KOPT-K1 (cell line): ENCODE results near the gene DYNC2LI1.

Source experiments
- H3K27ac ChIP-seq: fragments of 200-600 bp; sonication (generic); 2 replicates; pipeline ENCODE4 v1.5.1; 2016; ENCODE audit warnings: antibody characterized with exemption, mild to moderate bottlenecking, low read depth, low read length; ENCODE audit not compliant: poor library complexity, severe bottlenecking
- H3K36me3 ChIP-seq: fragments of 200-600 bp; sonication (generic); 2 replicates; pipeline ENCODE4 v1.5.1; 2017; ENCODE audit warnings: antibody characterized with exemption, mild to moderate bottlenecking, low read length, moderate library complexity; ENCODE audit not compliant: insufficient read depth
- H3K9me3 ChIP-seq: fragments of 200-600 bp; sonication (generic); 2 replicates; pipeline ENCODE4 v1.5.1; 2017; ENCODE audit warnings: antibody characterized with exemption, low read length, mild to moderate bottlenecking; ENCODE audit not compliant: insufficient read depth, poor library complexity, severe bottlenecking

Gene DYNC2LI1

DNA sequence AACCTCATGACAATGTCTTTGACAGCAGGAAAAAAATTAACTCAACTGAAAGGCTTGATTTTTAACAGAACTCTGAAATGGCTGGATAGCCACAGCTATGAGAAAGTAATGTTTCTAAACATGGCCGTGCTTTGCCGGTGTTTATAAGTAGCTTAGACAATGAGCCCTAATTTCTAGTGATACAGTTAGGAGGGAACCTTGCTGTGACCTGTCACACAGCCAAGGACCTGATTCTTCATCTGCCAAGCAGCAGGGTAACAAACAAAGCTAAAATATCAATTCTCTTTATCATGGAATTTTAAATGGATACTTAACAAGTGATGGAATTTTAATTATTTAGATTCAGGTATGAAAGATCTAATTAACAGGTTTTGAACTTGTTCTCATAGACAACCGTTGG, 24.3 kb upstream of the DYNC2LI1 start:
- no peaks in the 10 kb centered on the region for H3K9me3 ChIP-seq
- no peaks in the 10 kb centered on the region for H3K36me3 ChIP-seq

DNA sequence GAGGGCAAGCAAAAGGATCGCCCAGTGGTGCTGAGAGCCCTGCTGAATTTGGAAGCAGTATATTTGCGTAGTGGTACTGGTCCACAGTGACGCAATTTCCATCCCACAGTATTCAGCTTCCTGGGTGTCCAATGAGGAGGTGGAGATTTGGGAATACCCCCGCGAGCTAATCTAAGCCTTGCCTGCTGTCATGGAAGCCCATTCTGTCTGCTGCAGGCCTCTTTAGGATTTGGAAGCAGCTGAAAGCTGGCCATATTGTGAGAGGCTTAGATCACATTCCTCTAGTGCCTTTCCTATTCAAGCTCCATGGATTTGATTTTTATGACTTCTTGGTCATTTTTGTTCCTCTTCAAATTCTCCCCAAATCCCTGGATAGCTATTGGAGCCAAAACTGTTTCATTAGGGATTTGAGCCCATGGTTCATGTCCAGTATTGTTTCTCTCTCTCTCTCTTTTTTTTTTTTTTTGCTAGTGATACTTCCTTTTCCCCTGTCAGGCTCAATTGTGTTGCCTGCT, 22.3 kb upstream of the DYNC2LI1 start:
- no peaks in the 10 kb centered on the region for H3K36me3 ChIP-seq
- no peaks in the 10 kb centered on the region for H3K9me3 ChIP-seq
- no peak overlapping the region for H3K27ac ChIP-seq

More for the DNA sequence above, 24.3 kb upstream of the DYNC2LI1 start:
- H3K27ac ChIP-seq, result no peak overlapping the region

DNA sequence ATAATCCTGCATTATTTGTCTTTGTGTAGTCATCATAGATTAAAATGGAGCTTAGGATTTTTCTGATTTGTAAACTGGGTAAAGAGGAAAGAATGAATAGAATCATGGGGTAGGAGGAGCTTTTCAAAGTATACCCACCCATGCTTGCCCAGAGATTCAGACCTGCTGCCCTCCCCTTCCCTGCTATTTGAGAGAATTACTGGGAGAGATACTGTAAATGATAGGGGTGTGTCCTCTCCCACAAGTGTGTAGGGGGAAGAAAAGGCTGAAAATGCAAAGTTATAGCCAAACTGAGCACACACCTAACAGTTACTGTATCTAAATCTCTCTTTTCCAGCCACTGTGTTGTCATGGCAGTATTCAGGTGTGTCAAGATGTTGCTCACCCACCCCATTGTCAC, 21.5 kb upstream of the DYNC2LI1 start:
- Histone ChIP-seq H3K9me3 (no peaks in the 10 kb centered on the region), H3K27ac (no peak overlapping the region), H3K36me3 (no peaks in the 10 kb centered on the region)

DNA sequence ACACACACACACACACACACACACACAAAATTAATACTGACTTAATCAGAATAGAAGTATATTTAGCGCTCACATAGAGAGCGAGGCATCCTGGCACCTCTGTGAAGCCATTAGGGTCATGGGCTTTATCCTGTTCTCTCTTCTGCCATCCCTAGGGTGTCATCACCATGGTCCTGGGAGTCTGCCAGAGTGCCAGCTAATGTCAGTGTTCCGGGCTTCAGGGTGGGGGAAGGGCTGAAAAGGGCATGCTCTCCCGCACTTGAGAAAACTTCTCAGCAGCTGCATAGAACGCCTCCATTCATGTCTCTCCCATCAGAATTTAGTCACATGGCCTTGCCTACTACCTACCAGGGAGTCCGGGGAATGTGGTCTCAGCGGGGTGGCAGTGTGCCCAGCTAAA, 19.7 kb upstream of the DYNC2LI1 start:
- Histone ChIP-seq H3K27ac (no peak overlapping the region), H3K36me3 (no peaks in the 10 kb centered on the region), H3K9me3 (no peaks in the 10 kb centered on the region)

DNA sequence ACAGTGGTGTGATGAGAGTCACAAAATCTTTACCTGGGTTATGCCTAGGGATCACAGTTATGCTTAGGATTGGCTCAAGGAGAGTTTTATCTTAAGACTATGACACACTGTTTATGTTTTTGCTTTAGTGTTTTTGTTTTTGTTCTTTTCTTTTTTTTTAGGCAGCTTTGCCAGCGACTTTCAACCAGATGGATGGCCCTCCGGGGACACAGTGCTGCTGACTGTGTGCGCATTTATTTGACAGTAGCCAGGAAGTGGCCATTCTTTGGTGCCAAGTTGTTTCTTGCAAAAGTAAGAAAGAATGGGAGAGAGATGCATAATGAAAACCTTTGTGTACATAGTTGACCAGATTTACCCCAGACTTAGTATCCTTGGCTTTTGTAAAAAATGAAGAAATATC, 15.1 kb upstream of the DYNC2LI1 start:
- no peak overlapping the region for H3K27ac ChIP-seq
- H3K36me3 ChIP-seq, result no peaks in the 10 kb centered on the region
- H3K9me3 ChIP-seq, result no peaks in the 10 kb centered on the region

DNA sequence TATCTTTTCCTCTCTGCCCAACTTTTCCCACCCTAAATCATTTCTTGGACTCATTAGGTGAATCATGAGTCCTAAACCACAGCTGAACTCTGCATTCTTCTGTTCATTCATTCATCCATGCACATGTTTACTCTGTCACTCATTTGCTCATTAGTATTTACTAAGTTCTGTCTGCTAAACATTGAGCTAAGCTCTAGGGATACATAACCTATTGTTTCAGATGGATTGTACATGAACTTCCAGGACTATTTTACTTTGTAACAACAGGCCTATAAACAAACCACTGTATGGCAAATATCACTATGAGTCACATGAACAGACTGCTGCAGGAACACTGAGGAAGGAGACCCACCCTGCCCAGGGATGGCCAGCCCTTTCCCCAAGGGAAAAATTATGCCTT, 14.6 kb upstream of the DYNC2LI1 start:
- Histone ChIP-seq H3K9me3 (no peaks in the 10 kb centered on the region), H3K27ac (no peak overlapping the region), H3K36me3 (no peaks in the 10 kb centered on the region)

DNA sequence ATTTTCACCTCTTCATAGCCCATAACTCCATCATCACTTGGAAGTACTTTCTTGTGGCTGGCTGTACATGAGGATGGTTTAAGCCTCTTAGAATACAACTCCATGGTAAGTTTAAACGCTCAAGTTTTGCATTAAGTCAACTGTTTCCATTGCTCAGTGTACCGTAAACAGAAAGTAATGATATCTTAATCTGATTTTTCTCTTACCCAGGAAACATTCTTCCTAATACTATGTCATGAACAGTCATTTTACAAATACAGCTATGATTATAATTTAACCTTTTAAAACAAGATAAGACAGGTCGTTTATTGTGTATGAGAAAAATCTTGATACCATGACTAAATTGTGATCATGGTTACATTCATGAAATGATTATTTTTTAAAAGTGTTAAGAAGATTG, 11.6 kb upstream of the DYNC2LI1 start:
- Histone ChIP-seq H3K36me3 (no peaks in the 10 kb centered on the region), H3K27ac (no peak overlapping the region), H3K9me3 (no peaks in the 10 kb centered on the region)

DNA sequence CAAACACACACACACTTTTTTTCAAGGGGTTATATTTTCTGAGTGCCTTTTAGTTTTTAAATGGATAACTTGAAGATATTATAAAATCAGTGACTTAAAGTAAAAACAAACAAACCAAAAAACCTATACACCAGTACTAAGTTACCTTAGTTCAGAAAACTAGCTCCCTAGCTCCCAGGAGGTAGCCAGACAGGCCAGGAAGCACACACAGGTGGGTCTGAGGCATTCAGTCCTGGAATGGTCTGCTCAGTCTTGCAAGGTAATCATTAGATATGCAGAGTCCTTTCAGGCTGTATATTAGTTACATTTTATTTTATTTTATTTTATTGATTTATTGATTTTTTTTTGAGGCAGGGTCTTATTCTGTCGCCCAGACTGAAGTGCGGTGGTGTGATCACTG, 10.7 kb upstream of the DYNC2LI1 start:
- no peaks in the 10 kb centered on the region for H3K36me3 ChIP-seq
- no peaks in the 10 kb centered on the region for H3K9me3 ChIP-seq
- no peak overlapping the region for H3K27ac ChIP-seq

DNA sequence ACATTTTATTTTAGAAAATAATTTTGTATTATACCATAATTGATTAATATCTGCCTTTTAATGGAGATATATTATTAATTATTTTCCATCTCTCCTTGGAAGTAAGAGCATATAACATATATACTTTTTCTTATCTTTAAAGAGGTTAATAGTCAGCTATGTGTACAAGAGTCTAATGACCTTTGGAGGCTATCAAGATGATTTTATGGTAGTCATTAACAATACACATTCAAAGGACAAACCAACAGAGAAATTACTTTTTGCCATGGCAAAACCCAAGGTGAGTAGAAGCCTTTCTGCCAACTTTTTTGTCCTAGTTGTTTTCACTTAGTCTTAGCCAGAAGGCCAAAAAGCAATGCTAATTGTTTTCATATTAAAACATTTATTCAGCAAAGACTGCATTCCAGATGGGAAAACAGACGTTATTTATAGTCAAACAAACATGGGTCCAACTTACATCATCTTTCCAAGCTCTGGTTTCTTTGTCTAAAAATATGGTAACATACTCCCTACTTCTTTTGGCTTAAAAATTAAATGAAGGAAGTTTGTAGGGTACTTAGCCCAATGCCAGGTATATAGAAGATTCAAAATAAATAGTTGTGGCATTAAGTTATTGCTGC, 9.6 kb upstream of the DYNC2LI1 start:
- Histone ChIP-seq H3K36me3 (no peaks in the 10 kb centered on the region), H3K9me3 (no peaks in the 10 kb centered on the region), H3K27ac (no peak overlapping the region)

DNA sequence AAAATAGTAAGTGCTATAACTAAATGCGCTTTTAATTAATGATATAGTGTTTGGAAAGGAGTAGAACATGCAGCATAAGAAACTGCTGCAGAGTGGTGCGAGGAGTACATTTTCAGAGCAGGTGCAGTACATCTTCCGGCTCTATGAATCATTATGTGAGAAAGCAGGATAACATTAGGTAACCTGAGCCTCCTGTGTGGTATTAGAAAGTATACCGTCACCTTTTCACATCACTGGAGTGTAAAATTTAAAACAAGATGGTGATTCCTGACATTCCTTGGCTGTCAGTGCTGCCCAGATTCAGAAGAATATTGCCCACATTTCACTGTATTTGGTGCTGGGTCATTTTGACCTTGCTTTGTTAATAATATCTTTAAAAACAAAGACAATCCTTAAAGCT, 7.8 kb upstream of the DYNC2LI1 start:
- no peaks in the 10 kb centered on the region for H3K36me3 ChIP-seq
- H3K9me3 ChIP-seq, result no peaks in the 10 kb centered on the region
- no peak overlapping the region for H3K27ac ChIP-seq

DNA sequence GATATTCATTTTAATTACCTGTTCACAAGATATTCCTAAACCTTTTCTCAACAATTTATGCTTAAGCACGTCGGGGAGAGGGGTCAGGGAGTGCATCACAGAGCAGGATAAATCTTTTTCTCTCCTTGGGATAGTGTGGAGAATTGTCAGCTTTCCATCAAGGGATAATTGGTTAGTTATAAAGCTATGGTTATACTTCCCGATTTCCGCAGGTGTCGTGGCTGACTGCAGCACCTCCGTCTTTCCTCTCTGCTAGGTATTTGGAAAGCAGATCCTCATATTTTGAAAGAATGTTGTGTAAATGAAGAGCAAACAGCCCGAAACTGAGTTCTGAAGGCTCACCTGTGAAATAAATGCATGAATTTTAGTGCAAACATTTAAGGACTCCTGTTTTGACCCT, 778 bp downstream of the DYNC2LI1 start:
- Histone ChIP-seq H3K27ac (no peak overlapping the region), H3K9me3 (no peaks in the 10 kb centered on the region), H3K36me3 (no peaks in the 10 kb centered on the region)

DNA sequence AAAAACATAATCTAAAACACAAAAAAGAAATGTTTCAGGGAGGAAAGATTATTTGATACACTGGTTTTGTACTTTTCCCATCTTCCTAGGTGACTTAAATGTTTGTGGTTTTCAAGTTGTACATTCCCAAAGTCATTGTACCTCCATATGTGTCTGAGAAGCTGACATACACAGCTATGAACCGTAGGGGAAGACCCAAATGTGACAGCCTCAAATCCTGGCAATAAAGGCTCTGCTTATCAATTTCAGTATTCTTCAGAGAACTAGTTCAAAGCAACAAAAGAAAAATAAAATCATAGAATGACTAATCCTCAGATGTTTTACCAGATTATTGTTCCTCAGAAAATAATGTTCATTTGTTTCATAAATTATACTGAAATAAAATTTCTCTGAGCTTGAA, 2.5 kb downstream of the DYNC2LI1 start:
- H3K36me3 ChIP-seq, result no peaks in the 10 kb centered on the region
- no peak overlapping the region for H3K27ac ChIP-seq
- no peaks in the 10 kb centered on the region for H3K9me3 ChIP-seq

DNA sequence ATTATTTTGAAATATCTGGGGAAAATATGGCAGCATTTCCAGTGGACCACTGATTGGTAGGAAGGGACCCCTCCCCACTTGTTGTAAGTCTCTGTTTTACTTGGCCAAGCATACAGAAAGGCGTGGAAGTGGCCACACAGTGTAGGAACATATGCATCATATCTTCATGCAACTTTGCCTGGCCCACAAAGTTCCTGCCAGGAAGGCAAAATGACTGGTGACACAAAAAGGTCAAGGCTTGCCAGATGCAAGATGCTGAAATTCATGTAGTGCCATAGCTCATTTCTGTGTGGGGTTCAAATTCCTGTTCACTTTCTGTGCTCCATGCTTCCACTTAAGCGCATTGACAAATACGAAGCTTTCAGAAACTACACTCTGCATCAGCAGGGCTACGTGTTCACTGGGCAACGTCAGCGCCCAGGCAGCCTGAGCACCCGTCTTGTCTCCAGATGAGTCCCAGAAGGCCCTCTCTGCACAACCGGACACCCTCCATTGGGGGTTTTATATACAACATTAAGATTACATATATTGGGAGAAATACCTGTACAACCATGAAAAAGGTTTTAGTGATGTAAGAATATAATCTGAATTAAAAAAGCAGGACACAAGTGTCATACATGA, 3.6 kb downstream of the DYNC2LI1 start:
- no peak overlapping the region for H3K27ac ChIP-seq
- no peaks in the 10 kb centered on the region for H3K36me3 ChIP-seq
- H3K9me3 ChIP-seq, result no peaks in the 10 kb centered on the region

DNA sequence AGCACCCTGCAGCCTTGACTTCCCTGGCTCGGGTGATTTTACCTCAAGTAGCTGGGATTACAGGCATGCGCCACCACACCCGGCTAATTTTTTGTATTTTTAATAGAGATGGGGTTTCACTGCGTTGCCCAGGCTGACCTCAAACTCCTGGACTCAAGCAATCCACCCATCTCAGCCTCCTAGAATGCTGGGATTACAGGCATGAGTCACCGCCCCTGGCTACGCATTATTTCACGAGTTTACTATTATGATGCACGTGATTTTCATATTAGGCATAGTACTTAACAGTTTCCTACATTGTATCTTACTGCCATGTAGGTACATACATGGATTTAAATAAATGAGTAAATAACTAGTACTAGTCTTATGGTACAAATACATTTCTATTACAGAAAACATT, 4.4 kb downstream of the DYNC2LI1 start:
- Histone ChIP-seq H3K36me3 (no peaks in the 10 kb centered on the region), H3K9me3 (no peaks in the 10 kb centered on the region)

DNA sequence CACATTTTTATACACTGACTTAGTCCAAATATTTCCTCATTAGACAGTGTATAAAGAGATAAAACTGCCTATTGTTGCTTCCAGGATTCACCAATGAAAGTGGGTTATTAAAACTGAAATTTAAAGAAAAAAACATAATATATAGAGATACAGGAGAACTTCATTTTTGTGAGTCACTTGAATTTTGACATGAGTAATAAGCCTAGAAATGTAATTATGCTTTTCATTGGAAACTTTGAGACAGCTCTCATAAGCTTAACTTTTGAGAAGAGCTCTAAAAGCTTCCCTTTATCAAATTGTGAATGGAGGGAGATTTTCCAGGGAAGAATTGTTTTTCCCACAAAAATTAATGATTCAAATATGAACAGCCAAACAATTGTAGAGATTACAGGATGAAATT, 14.1 kb downstream of the DYNC2LI1 start:
- no peak overlapping the region for H3K27ac ChIP-seq
- no peaks in the 10 kb centered on the region for H3K36me3 ChIP-seq
- H3K9me3 ChIP-seq, result no peaks in the 10 kb centered on the region

More for the DNA sequence above, 4.4 kb downstream of the DYNC2LI1 start:
- H3K27ac ChIP-seq, result no peak overlapping the region

DNA sequence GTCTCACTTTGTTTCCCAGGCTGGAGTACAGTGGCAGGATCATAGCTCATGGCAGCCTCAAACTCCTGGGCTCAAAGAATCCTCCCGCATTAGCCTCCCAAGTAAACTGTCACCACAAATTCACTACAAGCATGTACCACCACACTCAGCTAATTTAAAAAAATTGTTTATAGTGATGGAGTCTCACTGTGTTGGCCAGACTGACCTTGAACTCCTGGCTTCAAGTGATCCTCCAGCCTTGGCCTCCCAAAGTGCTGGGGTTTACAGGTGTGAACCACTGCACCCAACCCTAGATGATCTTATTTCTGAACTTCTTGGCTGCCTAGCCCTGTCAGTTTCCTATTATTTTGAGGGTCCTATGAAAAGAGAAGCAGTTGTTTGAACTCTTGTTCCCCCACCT, 14.8 kb downstream of the DYNC2LI1 start:
- Histone ChIP-seq H3K9me3 (no peaks in the 10 kb centered on the region), H3K27ac (no peak overlapping the region), H3K36me3 (no peaks in the 10 kb centered on the region)
